ENCODE measurements around the gene ASB6. TPM values are rescaled to one million over a fixed set of nuclear protein-coding genes. Genes with fewer than 3 reads are reported as not detected.
A peak's percentile ranks its signal among the peaks of the same experiment; 100 is the strongest.

Gene ASB6
- total RNA-seq, 2 experiments from 2014 or later: 19.0 to 21.4 TPM

DNA sequence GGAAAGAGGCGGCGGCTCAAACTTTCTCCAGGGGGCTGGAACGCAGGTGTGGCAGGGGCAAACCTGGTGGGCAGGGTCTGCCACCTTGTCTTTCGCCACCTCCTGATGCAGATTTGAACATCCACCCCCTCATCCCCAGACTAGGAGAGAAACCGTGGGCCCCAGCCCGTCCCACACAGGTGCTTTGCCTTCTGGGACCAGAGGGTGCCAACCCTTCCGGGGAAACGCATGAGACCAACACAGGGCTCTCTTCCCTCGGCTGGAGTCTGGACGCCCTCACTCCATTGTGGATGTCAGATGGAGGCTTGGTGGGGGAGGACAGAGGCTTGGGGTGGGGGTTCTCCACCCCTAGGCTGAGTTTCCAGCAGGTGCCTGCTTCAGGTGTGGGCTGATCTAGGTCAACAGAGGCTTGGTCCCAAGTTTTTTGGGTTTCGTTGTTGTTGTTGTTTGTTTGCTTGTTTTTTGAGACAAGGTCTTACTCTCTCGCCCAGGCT is 30.6 kb downstream of the ASB6 start:
- no TSS peak for BruUV-seq (replicated peaks)
- Histone ChIP-seq H3K4me1 (ENCODE audit: insufficient read depth, low read length, poor library complexity, severe bottlenecking) (peaks cover 25% of the 10 kb centered on the region), H3K36me3 (ENCODE audit: insufficient read depth, low read length) (no peaks in the 10 kb centered on the region), H2AFZ (ENCODE audit: low read length) (peak overlapping the region; percentile 88; the same call in 1 of the 2 replicates), H3K79me2 (ENCODE audit: insufficient read depth, low read depth, low read length) (no peaks in the 10 kb centered on the region), H3K9me2 (ENCODE audit: insufficient read depth, low read length) (no peaks in the 10 kb centered on the region), H3K9me3 (ENCODE audit: low read length) (no peaks in the 10 kb centered on the region), H3K27ac (ENCODE audit: low read depth, low read length, poor library complexity, severe bottlenecking) (no peak overlapping the region), H3K4me3 (ENCODE audit: low read depth, low read length, poor library complexity, severe bottlenecking) (peak overlapping the region; percentile 75), H3K4me2 (ENCODE audit: low read length) (peak overlapping the region; percentile 96), H4K20me1 (ENCODE audit: insufficient read depth, low read length) (no peaks in the 10 kb centered on the region)
- CTCF ChIA-PET (ENCODE audit: unreplicated experiment): interaction anchor here (0.6 to 1.0 kb wide), 2 partner anchors 390 to 1641 kb away, joined by 3 read pairs; no protein-coding TSS in a partner anchor
- intact Hi-C loops (cut with micrococcal nuclease; ENCODE audit: unreplicated experiment): loop anchor here (1.0 to 2.0 kb wide), 2 partner anchors 472 to 481 kb away; no protein-coding TSS in a partner anchor
- no peak for TF ChIP-seq EZH2phosphoT487 (IDR thresholded peaks at IDR 0.05; ENCODE audit: borderline replicate concordance, low read depth, low read length)
- TF ChIP-seq, protein P1, sequence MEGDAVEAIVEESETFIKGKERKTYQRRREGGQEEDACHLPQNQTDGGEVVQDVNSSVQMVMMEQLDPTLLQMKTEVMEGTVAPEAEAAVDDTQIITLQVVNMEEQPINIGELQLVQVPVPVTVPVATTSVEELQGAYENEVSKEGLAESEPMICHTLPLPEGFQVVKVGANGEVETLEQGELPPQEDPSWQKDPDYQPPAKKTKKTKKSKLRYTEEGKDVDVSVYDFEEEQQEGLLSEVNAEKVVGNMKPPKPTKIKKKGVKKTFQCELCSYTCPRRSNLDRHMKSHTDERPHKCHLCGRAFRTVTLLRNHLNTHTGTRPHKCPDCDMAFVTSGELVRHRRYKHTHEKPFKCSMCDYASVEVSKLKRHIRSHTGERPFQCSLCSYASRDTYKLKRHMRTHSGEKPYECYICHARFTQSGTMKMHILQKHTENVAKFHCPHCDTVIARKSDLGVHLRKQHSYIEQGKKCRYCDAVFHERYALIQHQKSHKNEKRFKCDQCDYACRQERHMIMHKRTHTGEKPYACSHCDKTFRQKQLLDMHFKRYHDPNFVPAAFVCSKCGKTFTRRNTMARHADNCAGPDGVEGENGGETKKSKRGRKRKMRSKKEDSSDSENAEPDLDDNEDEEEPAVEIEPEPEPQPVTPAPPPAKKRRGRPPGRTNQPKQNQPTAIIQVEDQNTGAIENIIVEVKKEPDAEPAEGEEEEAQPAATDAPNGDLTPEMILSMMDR (conservative IDR thresholded peaks at IDR 0.05; ENCODE audit: low read length): no peak
- peak; percentile 23 for DNase-seq (ENCODE audit: low spot score)
- POLR2A ChIA-PET: no interaction called here

DNA sequence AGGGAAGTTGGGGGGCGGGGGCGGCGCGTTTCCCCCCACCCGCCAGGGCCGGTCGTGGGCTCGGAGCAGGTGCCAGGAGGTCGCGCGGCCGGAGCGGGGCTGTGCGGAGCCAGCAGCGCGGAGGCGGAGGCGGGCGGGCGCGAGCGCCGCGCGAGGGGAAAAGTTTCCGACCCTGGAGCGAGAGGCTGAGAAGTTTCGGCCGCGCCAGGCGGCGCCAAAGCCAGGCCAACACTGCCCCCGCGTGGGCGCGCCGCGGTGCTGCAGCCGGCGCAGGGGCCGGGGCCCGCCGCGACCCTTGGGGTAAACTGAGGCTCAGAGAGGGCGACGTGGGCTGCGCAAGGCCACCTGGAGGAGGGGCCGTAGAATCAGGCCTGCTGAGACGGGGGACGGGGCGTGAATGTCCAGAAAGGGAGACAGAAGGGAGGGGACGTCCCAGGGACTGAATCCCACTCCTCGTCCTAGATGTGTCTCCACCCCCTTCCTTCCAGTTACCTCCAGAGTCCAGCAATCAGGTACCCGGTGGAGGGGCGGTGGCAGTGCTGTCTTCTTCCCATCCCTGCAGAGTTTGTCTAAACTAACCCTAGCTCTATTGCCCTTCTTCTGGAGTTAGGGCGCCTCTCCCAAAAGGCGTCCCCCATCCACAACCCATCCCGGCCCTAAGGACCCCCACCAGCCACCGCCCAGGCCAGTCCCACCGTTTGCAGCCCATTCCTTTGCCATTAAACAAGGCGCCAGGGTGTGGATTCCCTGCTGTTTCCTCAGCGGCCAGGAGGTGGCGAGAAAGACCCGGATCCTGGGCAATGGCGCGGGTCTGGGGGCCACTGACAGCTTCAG is 31.3 kb downstream of the ASB6 start:
- peak; percentile 80 for DNase-seq (ENCODE audit: low spot score)
- BruUV-seq (replicated peaks): no TSS peak
- peak overlapping the region; percentile 88 for H2AFZ ChIP-seq (ENCODE audit: low read length)
- intact Hi-C loops (cut with micrococcal nuclease; ENCODE audit: unreplicated experiment): loop anchor here (1.0 to 2.0 kb wide), 3 partner anchors 434 to 480 kb away; no protein-coding TSS in a partner anchor
- H3K36me3 ChIP-seq (ENCODE audit: insufficient read depth, low read length): no peaks in the 10 kb centered on the region
- H3K79me2 ChIP-seq (ENCODE audit: insufficient read depth, low read depth, low read length): no peaks in the 10 kb centered on the region
- H3K9me3 ChIP-seq (ENCODE audit: low read length): no peaks in the 10 kb centered on the region
- H3K4me3 ChIP-seq (ENCODE audit: low read depth, low read length, poor library complexity, severe bottlenecking): peak overlapping the region; percentile 75
- no peak overlapping the region for H3K27ac ChIP-seq (ENCODE audit: low read depth, low read length, poor library complexity, severe bottlenecking)
- TF ChIP-seq, protein P1 (conservative IDR thresholded peaks at IDR 0.05; ENCODE audit: low read length): peak; percentile 85
- no peak for TF ChIP-seq EZH2phosphoT487 (IDR thresholded peaks at IDR 0.05; ENCODE audit: borderline replicate concordance, low read depth, low read length)
- H3K9me2 ChIP-seq (ENCODE audit: insufficient read depth, low read length): no peaks in the 10 kb centered on the region
- CTCF ChIA-PET (ENCODE audit: unreplicated experiment): interaction anchor here (1.0 kb wide), 1 partner anchor 389 kb away, joined by 3 read pairs; no protein-coding TSS in a partner anchor
- POLR2A ChIA-PET: no interaction called here
- H3K4me2 ChIP-seq (ENCODE audit: low read length): peak overlapping the region; percentile 96
- peaks cover 25% of the 10 kb centered on the region for H3K4me1 ChIP-seq (ENCODE audit: insufficient read depth, low read length, poor library complexity, severe bottlenecking)
- no peaks in the 10 kb centered on the region for H4K20me1 ChIP-seq (ENCODE audit: insufficient read depth, low read length)

DNA sequence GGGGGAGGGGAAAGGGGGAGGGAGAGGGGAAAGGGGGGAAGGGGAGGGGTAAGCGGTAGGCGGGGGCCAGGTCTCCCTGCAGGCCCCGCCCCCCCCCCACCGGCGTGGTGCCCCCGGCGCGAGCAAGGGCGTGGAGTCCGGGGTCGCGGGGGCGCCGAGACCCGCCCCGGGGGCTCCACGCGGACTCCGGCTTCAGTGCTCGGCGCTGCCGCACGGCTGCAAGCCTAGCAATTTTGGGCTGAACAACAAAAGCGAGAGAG is 31.8 kb downstream of the ASB6 start:
- peaks cover 25% of the 10 kb centered on the region for H3K4me1 ChIP-seq (ENCODE audit: insufficient read depth, low read length, poor library complexity, severe bottlenecking)
- CTCF ChIA-PET (ENCODE audit: unreplicated experiment): no interaction called here
- no peak overlapping the region for H3K27ac ChIP-seq (ENCODE audit: low read depth, low read length, poor library complexity, severe bottlenecking)
- intact Hi-C loops (cut with micrococcal nuclease; ENCODE audit: unreplicated experiment): loop anchor here (1.0 to 2.0 kb wide), 2 partner anchors 434 to 479 kb away; no protein-coding TSS in a partner anchor
- H3K36me3 ChIP-seq (ENCODE audit: insufficient read depth, low read length): no peaks in the 10 kb centered on the region
- POLR2A ChIA-PET: no interaction called here
- H3K9me3 ChIP-seq (ENCODE audit: low read length): no peaks in the 10 kb centered on the region
- no peaks in the 10 kb centered on the region for H4K20me1 ChIP-seq (ENCODE audit: insufficient read depth, low read length)
- peak overlapping the region; percentile 75 for H3K4me3 ChIP-seq (ENCODE audit: low read depth, low read length, poor library complexity, severe bottlenecking)
- H3K79me2 ChIP-seq (ENCODE audit: insufficient read depth, low read depth, low read length): no peaks in the 10 kb centered on the region
- DNase-seq (ENCODE audit: low spot score): no peak
- TF ChIP-seq, protein P1 (conservative IDR thresholded peaks at IDR 0.05; ENCODE audit: low read length): no peak
- TF ChIP-seq EZH2phosphoT487 (IDR thresholded peaks at IDR 0.05; ENCODE audit: borderline replicate concordance, low read depth, low read length): no peak
- BruUV-seq (replicated peaks): no TSS peak
- peak overlapping the region; percentile 96 for H3K4me2 ChIP-seq (ENCODE audit: low read length)
- peak overlapping the region; percentile 88 for H2AFZ ChIP-seq (ENCODE audit: low read length)
- no peaks in the 10 kb centered on the region for H3K9me2 ChIP-seq (ENCODE audit: insufficient read depth, low read length)
